Thyroid gland (tissue), 4 donors: ENCODE data around the gene KRTAP10-1. TPM values are rescaled to one million over a fixed set of nuclear protein-coding genes. Genes with fewer than 3 reads are reported as not detected.

Experiments
- DNase-seq, 2 donors: peaks; one replicate each; pipeline ENCODE4 v3.0.0-alpha.2; 2019
- H3K27ac ChIP-seq, 3 donors: fragments of 200-600 bp; sonication (generic); 1 replicate in 2 of 3; 2 replicates in 1 of 3; pipeline ENCODE4 v1.5.1; 2016 to 2019; ENCODE audit warnings: mild to moderate bottlenecking in 1 of 3, moderate library complexity in 1 of 3
- H3K27me3 ChIP-seq: fragments of 200-600 bp; sonication (generic); one replicate; pipeline ENCODE4 v1.5.1; 2019
- H3K36me3 ChIP-seq, 2 donors: fragments of 200-600 bp; sonication (generic); one replicate each; pipeline ENCODE4 v1.5.1; 2016 to 2019
- H3K4me1 ChIP-seq, 2 donors: fragments of 200-600 bp; sonication (generic); one replicate each; pipeline ENCODE4 v1.5.1; 2017 to 2019
- H3K4me3 ChIP-seq, 3 donors: fragments of 200-600 bp; sonication (generic); replicated peaks in 1 of 3; 1 replicate in 2 of 3; 2 replicates in 1 of 3; pipeline ENCODE4 v1.5.1; 2016; ENCODE audit warnings: mild to moderate bottlenecking in 1 of 3
- H3K9me3 ChIP-seq: fragments of 200-600 bp; sonication (generic); one replicate; pipeline ENCODE4 v1.5.1; 2017
- CTCF ChIP-seq, 6 experiments: fragments of 200-600 bp in 3 of 6; fragments of 450-650 bp in 3 of 6; sonication (generic) in 3 of 6; IDR thresholded peaks; one replicate each; pipeline ENCODE4 v1.5.1; 2016 to 2019; ENCODE audit warnings: antibody characterized with exemption in 6 of 6, mild to moderate bottlenecking in 2 of 6, inconsistent platforms in 1 of 6, moderate library complexity in 1 of 6
- POLR2A ChIP-seq, 2 donors: fragments of 450-650 bp; IDR thresholded peaks; one replicate each; pipeline ENCODE4 v1.6.1; 2017; ENCODE audit warnings: antibody characterized with exemption in 2 of 2, mild to moderate bottlenecking in 2 of 2, moderate library complexity in 1 of 2
- WGBS, 2 donors: methylation state at CpG; one replicate each; pipeline ENCODE4 v1.1.5; 2017; 5-methylcytosine and 5-hydroxymethylcytosine counted together
- intact Hi-C: fragments of 100-400 bp; cut with DNase I; formaldehyde crosslinking; loops from one replicate; pipeline ENCODE4 v1.15.1; 2023
- total RNA-seq, 4 donors: library from RNA; depleted of rRNA; stranded (reverse); fragments of >200 nt; gene quantifications; one replicate each; pipeline ENCODE4 v1.2.3, GENCODE V29; 2016

KRTAP10-1 gene
- total RNA-seq, 4 donors from 2014 or later: not detected

DNA sequence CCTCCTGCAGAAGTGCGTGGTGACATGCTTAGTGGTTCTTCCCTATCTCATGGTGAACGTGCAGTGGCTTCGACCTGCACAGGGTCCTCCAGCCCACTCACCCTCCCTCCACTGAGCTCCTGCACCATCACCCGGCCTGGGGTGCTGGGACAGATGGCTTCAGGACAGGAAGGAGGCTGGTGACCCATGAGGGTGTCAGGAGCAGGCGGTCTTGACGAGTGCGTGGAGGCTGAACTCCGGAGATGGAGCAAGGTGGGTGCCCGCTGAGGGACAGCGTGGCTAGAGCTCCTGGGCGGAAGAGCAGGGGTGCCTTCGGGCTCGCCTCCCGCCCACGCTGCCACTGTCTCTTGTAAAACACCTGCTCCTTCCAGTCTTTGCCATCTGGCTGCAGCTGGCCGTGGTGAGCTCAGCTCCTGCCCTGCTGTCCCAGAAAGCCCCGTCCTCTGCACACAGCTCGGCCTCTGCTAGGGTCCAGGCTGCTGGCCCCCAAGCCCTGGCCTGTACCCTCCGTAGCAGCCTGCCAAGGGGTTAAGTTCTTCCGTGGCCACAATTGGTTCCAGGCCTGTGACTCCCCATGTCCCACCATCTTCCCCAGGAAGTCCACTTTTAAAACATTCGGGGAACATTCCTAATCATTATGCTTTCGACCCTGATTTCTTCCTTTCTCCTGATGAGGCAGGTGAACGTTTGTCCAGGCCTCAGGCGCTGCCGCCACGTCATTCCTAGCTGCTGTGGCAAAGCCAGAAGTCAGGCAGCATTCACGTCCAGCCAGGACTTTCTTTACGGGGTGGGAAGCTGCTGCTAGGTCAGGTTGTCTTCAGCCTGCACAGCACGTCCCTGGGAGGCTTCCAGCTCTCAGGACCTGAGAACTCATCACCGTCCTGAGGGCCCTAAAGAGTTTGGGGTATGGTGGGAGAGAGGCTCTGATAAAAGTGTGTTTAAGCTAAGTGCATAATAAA is 8.1 kb downstream of the KRTAP10-1 start:
- Histone ChIP-seq H3K36me3 (no peaks in the 10 kb centered on the region), H3K27me3 (no peaks in the 10 kb centered on the region), H3K27ac (no peak overlapping the region), H3K9me3 (no peaks in the 10 kb centered on the region), H3K4me3 (no peak overlapping the region), H3K4me1 (no peaks in the 10 kb centered on the region)
- no peak for DNase-seq
- TF ChIP-seq CTCF (IDR thresholded peaks at IDR 0.05) (no peak), POLR2A (IDR thresholded peaks at IDR 0.05) (no peak)
- intact Hi-C loops: no loop called here
- 82 to 90% methylated on average over 24 to 30 of the region's 30 CpGs for WGBS, 2 donors

GRCh38 chr21:44530903-44531605 is 8.9 kb downstream of the KRTAP10-1 start:
- Histone ChIP-seq H3K4me1 (no peaks in the 10 kb centered on the region), H3K9me3 (no peaks in the 10 kb centered on the region), H3K27ac (no peak overlapping the region), H3K27me3 (no peaks in the 10 kb centered on the region), H3K4me3 (no peak overlapping the region), H3K36me3 (no peaks in the 10 kb centered on the region)
- WGBS, 2 donors: 89 to 91% methylated on average over 14 to 22 of the region's 23 CpGs
- no peak for TF ChIP-seq POLR2A (IDR thresholded peaks at IDR 0.05)
- TF ChIP-seq CTCF (IDR thresholded peaks at IDR 0.05): no peak
- intact Hi-C loops: no loop called here
- DNase-seq: no peak

- no peaks in the 10 kb centered on the region for H3K4me1 ChIP-seq
- no peaks in the 10 kb centered on the region for H3K36me3 ChIP-seq
- H3K27ac ChIP-seq: no peak overlapping the region
- no peak overlapping the region for H3K4me3 ChIP-seq
- DNase-seq: no peak
- TF ChIP-seq CTCF (IDR thresholded peaks at IDR 0.05) (no peak), POLR2A (IDR thresholded peaks at IDR 0.05) (no peak)
- no peaks in the 10 kb centered on the region for H3K9me3 ChIP-seq
- WGBS, 2 donors: 87 to 90% methylated on average over 7 of the region's 7 CpGs
- intact Hi-C loops: no loop called here
- H3K27me3 ChIP-seq: no peaks in the 10 kb centered on the region
Measured at GRCh38 chr21:44530221-44530902, 9.6 kb downstream of the KRTAP10-1 start.

DNA sequence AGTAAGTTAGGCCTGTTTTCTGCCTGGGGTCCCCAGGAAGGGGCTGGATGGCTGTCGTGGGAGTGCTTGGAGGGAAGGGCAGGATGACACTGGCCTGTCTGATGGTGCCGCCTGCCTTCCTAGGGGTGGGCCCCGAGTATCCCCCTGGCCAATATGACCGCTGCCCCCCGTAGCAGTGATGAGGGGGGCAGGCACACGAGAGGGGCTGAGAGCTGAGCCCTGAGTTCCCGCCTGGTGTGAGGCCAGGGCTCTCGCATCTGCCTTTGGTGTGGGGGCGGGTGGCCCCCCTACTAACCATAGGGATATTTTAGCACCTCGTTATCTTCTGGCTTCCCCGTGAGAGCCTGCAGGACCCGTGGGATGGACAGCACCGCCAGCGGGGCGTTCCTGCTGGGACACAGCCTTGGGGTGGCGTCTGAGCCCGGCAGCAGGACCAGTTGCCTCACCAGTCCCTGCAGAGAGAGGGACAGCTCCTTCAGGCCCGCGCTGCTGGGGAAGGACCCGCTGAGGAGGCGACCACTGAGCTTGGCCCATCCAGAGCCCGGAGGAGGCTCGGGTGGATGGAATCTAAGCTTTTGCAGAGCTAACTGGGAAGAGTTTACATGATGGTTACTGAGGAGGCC is 10.4 kb downstream of the KRTAP10-1 start:
- no peak for TF ChIP-seq POLR2A (IDR thresholded peaks at IDR 0.05)
- TF ChIP-seq CTCF (IDR thresholded peaks at IDR 0.05): no peak
- H3K27me3 ChIP-seq: no peaks in the 10 kb centered on the region
- WGBS, 2 donors: 84 to 90% methylated on average over 16 to 23 of the region's 23 CpGs

More for the DNA sequence above, 10.4 kb downstream of the KRTAP10-1 start:
- H3K4me1 ChIP-seq: no peaks in the 10 kb centered on the region
- intact Hi-C loops: no loop called here
- no peak for DNase-seq
- no peak overlapping the region for H3K27ac ChIP-seq
- H3K9me3 ChIP-seq: no peaks in the 10 kb centered on the region
- H3K4me3 ChIP-seq: no peak overlapping the region
- H3K36me3 ChIP-seq: no peaks in the 10 kb centered on the region
